ENCODE measurements around the gene CDH23.

Gene CDH23

DNA sequence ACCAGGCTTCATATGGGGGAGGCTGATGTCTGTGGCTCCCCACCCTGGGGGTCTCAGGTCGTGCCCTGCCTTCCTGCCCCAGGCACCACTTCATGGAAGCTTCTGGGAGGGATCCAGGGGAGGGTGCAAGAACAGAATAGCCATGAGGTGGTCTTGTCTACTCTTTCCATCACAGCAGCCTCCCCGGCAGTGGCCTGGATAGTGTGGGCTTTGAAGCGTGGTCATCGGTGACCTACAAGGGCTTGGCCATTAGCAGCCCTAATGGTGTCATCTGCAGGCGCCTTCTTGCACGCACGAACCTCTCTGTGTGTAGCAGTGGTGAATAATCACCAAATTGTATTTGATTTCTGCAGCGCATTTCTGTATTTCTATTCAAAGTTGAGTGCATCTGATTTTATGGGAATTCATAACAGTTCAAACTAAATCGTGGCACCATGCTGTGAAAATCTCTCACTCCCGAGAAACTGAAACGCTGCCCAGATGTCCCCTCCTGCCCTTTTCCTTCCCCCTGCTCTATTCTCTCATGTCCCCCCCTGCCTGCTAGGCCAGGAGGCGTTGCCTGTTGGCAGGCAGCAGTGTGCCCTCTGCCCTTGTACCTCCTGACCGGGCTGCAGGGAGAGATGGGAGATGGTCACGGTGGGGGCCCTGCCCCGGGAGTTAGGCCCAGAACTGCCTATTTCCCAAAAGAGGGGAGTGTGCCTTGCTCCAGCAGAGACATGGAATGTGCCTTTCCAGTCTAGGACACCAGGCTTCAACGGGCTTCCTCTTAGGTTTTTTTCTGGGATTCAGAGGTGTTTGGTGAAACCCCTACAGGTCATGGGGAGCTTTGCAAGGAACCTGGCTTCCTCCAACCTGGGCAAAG is 34.8 kb downstream of the CDH23 start:
- H3K27me3 ChIP-seq: peaks cover 0 to 4% of the 10 kb centered on the region in 2 donors
- no peak for DNase-seq
- TF ChIP-seq, protein P1, sequence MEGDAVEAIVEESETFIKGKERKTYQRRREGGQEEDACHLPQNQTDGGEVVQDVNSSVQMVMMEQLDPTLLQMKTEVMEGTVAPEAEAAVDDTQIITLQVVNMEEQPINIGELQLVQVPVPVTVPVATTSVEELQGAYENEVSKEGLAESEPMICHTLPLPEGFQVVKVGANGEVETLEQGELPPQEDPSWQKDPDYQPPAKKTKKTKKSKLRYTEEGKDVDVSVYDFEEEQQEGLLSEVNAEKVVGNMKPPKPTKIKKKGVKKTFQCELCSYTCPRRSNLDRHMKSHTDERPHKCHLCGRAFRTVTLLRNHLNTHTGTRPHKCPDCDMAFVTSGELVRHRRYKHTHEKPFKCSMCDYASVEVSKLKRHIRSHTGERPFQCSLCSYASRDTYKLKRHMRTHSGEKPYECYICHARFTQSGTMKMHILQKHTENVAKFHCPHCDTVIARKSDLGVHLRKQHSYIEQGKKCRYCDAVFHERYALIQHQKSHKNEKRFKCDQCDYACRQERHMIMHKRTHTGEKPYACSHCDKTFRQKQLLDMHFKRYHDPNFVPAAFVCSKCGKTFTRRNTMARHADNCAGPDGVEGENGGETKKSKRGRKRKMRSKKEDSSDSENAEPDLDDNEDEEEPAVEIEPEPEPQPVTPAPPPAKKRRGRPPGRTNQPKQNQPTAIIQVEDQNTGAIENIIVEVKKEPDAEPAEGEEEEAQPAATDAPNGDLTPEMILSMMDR (IDR thresholded peaks at IDR 0.05): no peak

GRCh38 chr10:71432101-71432905 is 35.6 kb downstream of the CDH23 start:
- DNase-seq: no peak
- H3K27ac ChIP-seq: no peak overlapping the region

More for the DNA sequence above, 34.8 kb downstream of the CDH23 start:
- no peaks in the 10 kb centered on the region for H3K36me3 ChIP-seq
- intact Hi-C loops (cut with DNase I; ENCODE audit: low total_unique reads): no loop called here
- no peaks in the 10 kb centered on the region for H3K4me1 ChIP-seq
- no peaks in the 10 kb centered on the region for H3K9me3 ChIP-seq
- H3K4me3 ChIP-seq: no peak overlapping the region
- H3K27ac ChIP-seq: no peak overlapping the region

DNA sequence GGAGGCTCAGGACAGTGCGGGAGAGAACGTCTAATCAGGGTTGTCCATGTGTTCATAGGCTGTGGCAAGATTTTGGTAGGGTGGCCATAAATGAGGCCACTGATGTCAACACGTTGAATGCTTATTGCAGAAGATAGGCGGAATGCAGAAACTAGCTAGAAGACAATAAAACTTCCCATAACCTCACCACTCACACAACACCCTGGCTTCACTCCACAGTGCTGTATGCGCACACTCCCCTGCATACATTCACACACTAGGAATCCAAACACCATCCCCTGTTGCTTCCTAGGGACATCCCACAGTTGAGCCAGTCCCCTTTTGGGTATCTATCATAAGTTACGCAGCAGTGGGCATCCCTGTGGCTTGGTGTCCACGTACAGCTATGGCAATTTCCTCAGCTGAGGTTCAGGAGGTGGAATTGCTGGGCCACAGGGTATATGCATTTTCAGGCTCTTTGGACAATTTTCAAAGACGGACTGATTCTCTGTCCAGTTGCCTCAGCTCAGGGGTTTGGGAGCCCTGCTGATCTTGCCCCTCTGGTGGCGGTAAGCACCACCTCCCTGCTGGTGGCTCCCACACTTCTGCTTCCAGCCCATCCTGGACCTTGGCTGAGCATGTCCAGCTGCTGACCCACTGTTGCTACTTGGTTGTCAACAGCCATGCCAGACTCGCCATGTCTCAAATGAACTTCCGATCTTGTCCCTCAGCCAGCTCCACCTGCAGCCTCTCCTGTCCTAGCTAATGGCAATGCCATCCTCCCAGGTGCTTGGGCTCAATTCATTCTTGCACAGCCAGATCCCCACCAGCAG is 36.4 kb downstream of the CDH23 start:
- Histone ChIP-seq H3K27me3 (peaks cover 0 to 4% of the 10 kb centered on the region in 2 donors), H3K36me3 (no peaks in the 10 kb centered on the region), H3K4me1 (no peaks in the 10 kb centered on the region), H3K4me3 (no peak overlapping the region), H3K27ac (no peak overlapping the region), H3K9me3 (no peaks in the 10 kb centered on the region)
- TF ChIP-seq, protein P1 (IDR thresholded peaks at IDR 0.05): no peak
- no peak for DNase-seq
- intact Hi-C loops (cut with DNase I; ENCODE audit: low total_unique reads): no loop called here

More at GRCh38 chr10:71432101-71432905, 35.6 kb downstream of the CDH23 start:
- Histone ChIP-seq H3K36me3 (no peaks in the 10 kb centered on the region), H3K27me3 (peaks cover 0 to 4% of the 10 kb centered on the region in 2 donors), H3K4me1 (no peaks in the 10 kb centered on the region), H3K4me3 (no peak overlapping the region), H3K9me3 (no peaks in the 10 kb centered on the region)
- intact Hi-C loops (cut with DNase I; ENCODE audit: low total_unique reads): no loop called here
- TF ChIP-seq, protein P1 (IDR thresholded peaks at IDR 0.05): no peak

DNA sequence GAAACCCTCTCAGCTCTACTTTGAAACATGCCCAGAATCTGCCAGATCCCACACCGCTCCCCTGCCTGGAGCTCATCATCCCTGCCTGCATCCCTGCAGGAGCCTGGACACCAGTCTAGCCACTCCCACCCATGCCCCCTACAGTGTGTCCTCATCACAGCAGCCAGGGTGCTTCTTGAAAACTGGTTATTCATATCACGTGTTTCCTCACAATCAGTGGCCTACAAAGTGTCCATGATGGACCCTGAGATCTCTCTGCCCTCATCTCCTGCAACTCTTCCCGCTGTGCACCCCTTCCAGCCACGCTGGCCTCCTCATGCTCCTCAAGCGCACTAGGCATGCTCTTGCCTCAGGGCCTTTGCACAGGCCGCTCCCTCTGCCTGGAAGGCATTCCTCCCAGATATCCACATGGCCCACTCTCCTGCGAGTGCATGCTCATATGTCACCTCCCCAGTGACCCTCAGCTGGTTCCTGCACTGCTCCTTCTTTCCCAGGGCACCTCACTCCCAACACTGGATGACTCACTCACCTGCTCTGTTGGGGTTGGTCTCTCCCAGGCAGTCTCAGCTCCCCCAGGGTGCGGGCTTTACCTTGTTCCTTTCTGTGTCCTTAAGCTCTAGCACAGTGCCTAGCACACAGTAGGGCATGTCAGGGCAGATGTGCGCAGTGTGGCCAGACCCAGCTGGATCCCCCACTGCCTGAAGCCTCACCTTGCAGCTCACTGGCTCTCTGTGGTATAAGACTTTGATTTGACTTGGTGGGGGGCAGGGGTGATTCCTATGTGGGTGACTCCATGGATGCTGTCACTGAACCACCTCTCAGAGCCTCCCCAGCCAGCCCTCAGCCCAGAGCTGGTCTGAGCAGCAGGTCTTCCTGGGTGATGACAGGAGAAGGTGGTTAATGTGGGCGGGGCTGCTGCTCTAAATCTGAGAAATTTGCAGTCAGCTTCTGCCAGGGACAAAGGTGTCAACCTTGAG is 37.3 kb downstream of the CDH23 start:
- intact Hi-C loops (cut with DNase I; ENCODE audit: low total_unique reads): no loop called here
- no peaks in the 10 kb centered on the region for H3K36me3 ChIP-seq
- TF ChIP-seq, protein P1 (IDR thresholded peaks at IDR 0.05): no peak
- no peak overlapping the region for H3K4me3 ChIP-seq
- H3K27ac ChIP-seq: no peak overlapping the region
- no peak for DNase-seq
- H3K27me3 ChIP-seq: peaks cover 0 to 4% of the 10 kb centered on the region in 2 donors
- no peaks in the 10 kb centered on the region for H3K9me3 ChIP-seq
- no peaks in the 10 kb centered on the region for H3K4me1 ChIP-seq
